ENCODE data around the gene NELFE.
"Not testable (repeated sequence)": the region's sequence is repeated elsewhere in the genome, so short reads cannot be mapped to it uniquely, and the experiment has no call there.

NELFE gene

GRCh38 chr6:31958741-31959739 lies at the start of gene NELFE, which contains the start of gene SKIC2:
TSS of gene NELFE (minus strand) at chr6:31958971. CDS start at chr6:31958446, 525 bp downstream.
TSS of gene SKIC2 (plus strand) at chr6:31959175. CDS start at chr6:31959193, 18 bp downstream.
- peak; percentile 98 for DNase-seq (ENCODE audit: low read depth)
- TF ChIP-seq CTCF (IDR thresholded peaks at IDR 0.05; ENCODE audit: low read length, missing control alignments), result no peak
- peak within 1 kb of the TSS; percentile 100 for H3K4me3 ChIP-seq (replicated peaks; ENCODE audit: low read depth, low read length)

- not testable (repeated sequence) for H3K4me3 ChIP-seq (replicated peaks; ENCODE audit: low read depth, low read length); DNase-seq (ENCODE audit: low read depth)
Observed at GRCh38 chr6:32008037-32008436, 49.3 kb upstream of the NELFE start.

- not testable (repeated sequence) for DNase-seq (ENCODE audit: low read depth); H3K4me3 ChIP-seq (replicated peaks; ENCODE audit: low read depth, low read length)
Observed at GRCh38 chr6:32007086-32007485, 48.3 kb upstream of the NELFE start.

GRCh38 chr6:32005991-32006529 lies 47.3 kb upstream of the NELFE start:
- DNase-seq (ENCODE audit: low read depth); H3K4me3 ChIP-seq (replicated peaks; ENCODE audit: low read depth, low read length): not testable (repeated sequence)

GRCh38 chr6:32005538-32005880 lies 46.7 kb upstream of the NELFE start:
- not testable (repeated sequence) for H3K4me3 ChIP-seq (replicated peaks; ENCODE audit: low read depth, low read length); DNase-seq (ENCODE audit: low read depth)

- DNase-seq (ENCODE audit: low read depth); H3K4me3 ChIP-seq (replicated peaks; ENCODE audit: low read depth, low read length): not testable (repeated sequence)
Observed at GRCh38 chr6:32004864-32005537, 46.2 kb upstream of the NELFE start.

GRCh38 chr6:32004393-32004792 lies 45.6 kb upstream of the NELFE start:
- DNase-seq (ENCODE audit: low read depth); H3K4me3 ChIP-seq (replicated peaks; ENCODE audit: low read depth, low read length): not testable (repeated sequence)

- H3K4me3 ChIP-seq (replicated peaks; ENCODE audit: low read depth, low read length); DNase-seq (ENCODE audit: low read depth): not testable (repeated sequence)
Observed at GRCh38 chr6:32003301-32003700, 44.5 kb upstream of the NELFE start.

- not testable (repeated sequence) for DNase-seq (ENCODE audit: low read depth); H3K4me3 ChIP-seq (replicated peaks; ENCODE audit: low read depth, low read length)
Observed at GRCh38 chr6:32002546-32003268, 43.9 kb upstream of the NELFE start.

- H3K4me3 ChIP-seq (replicated peaks; ENCODE audit: low read depth, low read length); DNase-seq (ENCODE audit: low read depth): not testable (repeated sequence)
Observed at GRCh38 chr6:31996385-31996784, 37.6 kb upstream of the NELFE start.

- not testable (repeated sequence) for H3K4me3 ChIP-seq (replicated peaks; ENCODE audit: low read depth, low read length); DNase-seq (ENCODE audit: low read depth)
Observed at GRCh38 chr6:31994421-31994820, 35.6 kb upstream of the NELFE start.

- not testable (repeated sequence) for DNase-seq (ENCODE audit: low read depth); H3K4me3 ChIP-seq (replicated peaks; ENCODE audit: low read depth, low read length)
Observed at GRCh38 chr6:31989363-31989762, 30.6 kb upstream of the NELFE start.

GRCh38 chr6:31981744-31982143 lies 23.0 kb upstream of the NELFE start, which contains the start of gene C4A:
TSS of gene C4A (plus strand) at chr6:31982057. CDS start at chr6:31982108, 51 bp downstream.
- H3K4me3 ChIP-seq (replicated peaks; ENCODE audit: low read depth, low read length); DNase-seq (ENCODE audit: low read depth): not testable (repeated sequence)

GRCh38 chr6:31980998-31981397 lies 22.2 kb upstream of the NELFE start:
- DNase-seq (ENCODE audit: low read depth); H3K4me3 ChIP-seq (replicated peaks; ENCODE audit: low read depth, low read length): not testable (repeated sequence)

GRCh38 chr6:31980195-31980876 lies 21.6 kb upstream of the NELFE start:
- DNase-seq (ENCODE audit: low read depth); H3K4me3 ChIP-seq (replicated peaks; ENCODE audit: low read depth, low read length): not testable (repeated sequence)

Data from fibroblast of pulmonary artery (primary cell).